PC-3 (cell line): ENCODE data around the gene TNIP3. TPM values are rescaled to one million over a fixed set of nuclear protein-coding genes. Genes with fewer than 3 reads are reported as not detected.

Experiments
- ATAC-seq: fragments of 200-7000 bp; cut with Tn5 transposase; 2 replicates; pipeline ENCODE4 v1.9.1; 2020; ENCODE audit warnings: mild to moderate bottlenecking, moderate library complexity
- BruUV-seq: library from RNA; stranded (reverse); fragments of 400-500 nt; replicated peaks from 2 replicates; lab custom pipeline; 2021; lab: Mats Ljungman, UMichigan
- CTCF ChIA-PET: fragments of 300-600 bp; sonication (Branson Sonifier 250); formaldehyde crosslinking; loops from one replicate; lab custom pipeline; 2022; ENCODE audit warnings: antibody characterized with exemption; lab: Charles Lee
- POLR2A ChIA-PET: fragments of 300-600 bp; sonication (Branson Sonifier 250); formaldehyde crosslinking; loops from one replicate; lab custom pipeline; 2022; ENCODE audit warnings: antibody characterized with exemption; ENCODE audit not compliant: unreplicated experiment; lab: Charles Lee
- DNase-seq: peaks from one replicate; pipeline ENCODE4 v3.0.0-alpha.2; 2015
- H2AFZ ChIP-seq: fragments of 300-600 bp; sonication (generic); 2 replicates; pipeline ENCODE4 v1.6.0; 2016; ENCODE audit warnings: antibody characterized with exemption, low read length
- H3F3A ChIP-seq: fragments of 300-600 bp; sonication (generic); one replicate; pipeline ENCODE4 v1.6.0; 2017; ENCODE audit warnings: antibody characterized with exemption, low read length, control low read depth, mild to moderate bottlenecking; ENCODE audit not compliant: unreplicated experiment
- H3K27ac ChIP-seq: fragments of 300-600 bp; sonication (generic); 2 replicates; pipeline ENCODE4 v1.5.1; 2016; ENCODE audit warnings: mild to moderate bottlenecking, low read length
- H3K27me3 ChIP-seq: fragments of 300-600 bp; sonication (generic); 2 replicates; pipeline ENCODE4 v1.6.1; 2016; ENCODE audit warnings: low read length, mixed read lengths
- H3K36me3 ChIP-seq: fragments of 300-600 bp; sonication (generic); 2 replicates; pipeline ENCODE4 v1.6.1; 2016; ENCODE audit warnings: low read depth, mixed run types, low read length, mixed read lengths
- H3K4me1 ChIP-seq: fragments of 300-600 bp; sonication (generic); 2 replicates; pipeline ENCODE4 v1.5.1; 2016; ENCODE audit warnings: low read length; ENCODE audit not compliant: insufficient read depth
- H3K4me2 ChIP-seq: fragments of 300-600 bp; sonication (generic); 2 replicates; pipeline ENCODE4 v1.6.0; 2016; ENCODE audit warnings: low read length
- H3K4me3 ChIP-seq: fragments of 300-600 bp; sonication (generic); 2 replicates; pipeline ENCODE4 v1.5.1; 2016; ENCODE audit warnings: mild to moderate bottlenecking, low read length, mixed read lengths
- H3K79me2 ChIP-seq: fragments of 300-600 bp; sonication (generic); 2 replicates; pipeline ENCODE4 v1.6.1; 2017; ENCODE audit warnings: low read length, mixed read lengths
- H3K9ac ChIP-seq: fragments of 300-600 bp; sonication (generic); 2 replicates; pipeline ENCODE4 v1.6.0; 2016; ENCODE audit warnings: mild to moderate bottlenecking, low read length
- H3K9me2 ChIP-seq: fragments of 300-600 bp; sonication (generic); replicated peaks from 2 replicates; pipeline ENCODE4 v1.6.1; 2016; ENCODE audit warnings: mixed run types, low read length, mixed read lengths
- H3K9me3 ChIP-seq: fragments of 300-600 bp; sonication (generic); 2 replicates; pipeline ENCODE4 v1.6.1; 2016; ENCODE audit warnings: low read length, mixed read lengths
- H4K20me1 ChIP-seq: fragments of 300-600 bp; sonication (generic); 2 replicates; pipeline ENCODE4 v1.6.1; 2016; ENCODE audit warnings: low read length, mixed read lengths
- EZH2 ChIP-seq: fragments of 300-600 bp; sonication (generic); IDR thresholded peaks from one replicate; pipeline ENCODE4 v1.6.1; 2017; ENCODE audit warnings: antibody characterized with exemption, mild to moderate bottlenecking, low read length; ENCODE audit not compliant: unreplicated experiment
- EZH2phosphoT487 ChIP-seq: fragments of 300-600 bp; sonication (generic); IDR thresholded peaks from 2 replicates; pipeline ENCODE4 v1.6.1; 2018; ENCODE audit warnings: mild to moderate bottlenecking, antibody characterized with exemption, low read length, borderline replicate concordance
- intact Hi-C: fragments of 100-400 bp; cut with micrococcal nuclease; formaldehyde crosslinking; loops from 2 replicates; pipeline ENCODE4 v1.9.0; 2023
- total RNA-seq: library from RNA; depleted of rRNA; stranded (reverse); fragments of >200 nt; gene quantifications from 2 replicates; pipeline ENCODE4 v1.2.3, GENCODE V29; 2014
- TF ChIP-seq, protein P1 (sequence below): fragments of 300-600 bp; sonication (generic); conservative IDR thresholded peaks from 2 replicates; pipeline ENCODE4 v1.5.1; 2017; ENCODE audit warnings: antibody characterized with exemption, low read depth, mild to moderate bottlenecking, low read length

TNIP3 gene
- total RNA-seq, 1 experiment from 2014 or later: not detected

GRCh38 chr4:121154103-121154515 lies 10.0 kb downstream of the TNIP3 start:
- CTCF ChIA-PET: no interaction called here
- Histone ChIP-seq H3K27me3 (no peaks in the 10 kb centered on the region), H3K27ac (no peak overlapping the region), H2AFZ (no peak overlapping the region), H3K4me3 (no peak overlapping the region), H3K79me2 (no peaks in the 10 kb centered on the region), H3K4me2 (no peak overlapping the region), H3K9me2 (no peaks in the 10 kb centered on the region), H3K9me3 (no peaks in the 10 kb centered on the region), H3K4me1 (peaks cover 7% of the 10 kb centered on the region), H4K20me1 (no peaks in the 10 kb centered on the region), H3K36me3 (no peaks in the 10 kb centered on the region), H3F3A (no peaks in the 10 kb centered on the region), H3K9ac (no peak overlapping the region)
- ATAC-seq (no peak), DNase-seq (no peak)
- intact Hi-C loops: no loop called here
- BruUV-seq: no TSS peak
- POLR2A ChIA-PET: no interaction called here
- TF ChIP-seq, protein P1, sequence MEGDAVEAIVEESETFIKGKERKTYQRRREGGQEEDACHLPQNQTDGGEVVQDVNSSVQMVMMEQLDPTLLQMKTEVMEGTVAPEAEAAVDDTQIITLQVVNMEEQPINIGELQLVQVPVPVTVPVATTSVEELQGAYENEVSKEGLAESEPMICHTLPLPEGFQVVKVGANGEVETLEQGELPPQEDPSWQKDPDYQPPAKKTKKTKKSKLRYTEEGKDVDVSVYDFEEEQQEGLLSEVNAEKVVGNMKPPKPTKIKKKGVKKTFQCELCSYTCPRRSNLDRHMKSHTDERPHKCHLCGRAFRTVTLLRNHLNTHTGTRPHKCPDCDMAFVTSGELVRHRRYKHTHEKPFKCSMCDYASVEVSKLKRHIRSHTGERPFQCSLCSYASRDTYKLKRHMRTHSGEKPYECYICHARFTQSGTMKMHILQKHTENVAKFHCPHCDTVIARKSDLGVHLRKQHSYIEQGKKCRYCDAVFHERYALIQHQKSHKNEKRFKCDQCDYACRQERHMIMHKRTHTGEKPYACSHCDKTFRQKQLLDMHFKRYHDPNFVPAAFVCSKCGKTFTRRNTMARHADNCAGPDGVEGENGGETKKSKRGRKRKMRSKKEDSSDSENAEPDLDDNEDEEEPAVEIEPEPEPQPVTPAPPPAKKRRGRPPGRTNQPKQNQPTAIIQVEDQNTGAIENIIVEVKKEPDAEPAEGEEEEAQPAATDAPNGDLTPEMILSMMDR: no peak
- TF ChIP-seq EZH2 (no peak), EZH2phosphoT487 (no peak)

DNA sequence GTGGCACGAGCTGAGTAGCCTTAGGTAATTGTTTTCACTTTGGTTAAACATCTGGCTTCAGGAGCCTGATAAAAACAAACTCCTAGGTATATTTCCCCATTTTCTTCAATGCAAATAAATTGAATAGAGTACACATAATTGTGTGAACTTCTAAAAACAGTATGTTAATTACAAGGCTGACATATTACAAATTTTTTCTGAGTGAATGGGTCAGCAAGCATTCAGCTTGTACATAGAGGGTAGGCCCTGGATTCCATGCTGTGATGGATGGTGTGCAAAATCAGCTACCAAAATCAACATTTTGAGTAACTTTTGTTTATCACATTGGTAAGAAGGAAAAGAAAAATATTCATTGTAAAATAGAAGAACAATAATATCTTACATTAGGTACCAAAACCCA lies 12.2 kb downstream of the TNIP3 start:
- Histone ChIP-seq H3K9ac (no peak overlapping the region), H3K36me3 (no peaks in the 10 kb centered on the region), H3K27ac (no peak overlapping the region), H3K79me2 (no peaks in the 10 kb centered on the region), H3K4me1 (peaks cover 7% of the 10 kb centered on the region), H3K27me3 (0 out of 2 replicates have a peak, but pooled peaks cover 2% of the 10 kb centered on the region), H3K4me3 (no peak overlapping the region), H3F3A (no peaks in the 10 kb centered on the region), H2AFZ (no peak overlapping the region), H3K9me2 (no peaks in the 10 kb centered on the region), H3K9me3 (no peaks in the 10 kb centered on the region), H4K20me1 (no peaks in the 10 kb centered on the region), H3K4me2 (no peak overlapping the region)
- ChIA-PET POLR2A (no interaction called here), CTCF (no interaction called here)
- BruUV-seq: no TSS peak
- TF ChIP-seq EZH2phosphoT487: no peak
- TF ChIP-seq EZH2: no peak
- TF ChIP-seq, protein P1: no peak
- ATAC-seq (no peak), DNase-seq (no peak)
- intact Hi-C loops: no loop called here

GRCh38 chr4:121150486-121150885 lies 13.6 kb downstream of the TNIP3 start:
- TF ChIP-seq, protein P1: no peak
- TF ChIP-seq EZH2 (no peak), EZH2phosphoT487 (no peak)
- no peak overlapping the region for H3K27ac ChIP-seq
- no peaks in the 10 kb centered on the region for H3K4me1 ChIP-seq
- H3K9ac ChIP-seq: no peak overlapping the region
- 0 out of 2 replicates have a peak, but pooled peaks cover 4% of the 10 kb centered on the region for H3K27me3 ChIP-seq
- no peaks in the 10 kb centered on the region for H3K9me3 ChIP-seq
- no peak overlapping the region for H3K4me2 ChIP-seq
- H2AFZ ChIP-seq: no peak overlapping the region
- no peak overlapping the region for H3K4me3 ChIP-seq
- ChIA-PET POLR2A (no interaction called here), CTCF (no interaction called here)
- no TSS peak for BruUV-seq
- H3K36me3 ChIP-seq: no peaks in the 10 kb centered on the region
- DNase-seq (no peak), ATAC-seq (no peak)
- intact Hi-C loops: no loop called here
- H3K9me2 ChIP-seq: no peaks in the 10 kb centered on the region
- H4K20me1 ChIP-seq: no peaks in the 10 kb centered on the region
- no peaks in the 10 kb centered on the region for H3F3A ChIP-seq
- H3K79me2 ChIP-seq: no peaks in the 10 kb centered on the region
